Osteocyte (in vitro differentiated cells): Measurements from ENCODE around the gene SLAMF6. TPM values are rescaled to one million over a fixed set of nuclear protein-coding genes. Genes with fewer than 3 reads are reported as not detected.
A peak's percentile ranks its signal among the peaks of the same experiment; 100 is the strongest.

Experiments used
- DNase-seq: peaks from one replicate; pipeline ENCODE4 v3.0.0; 2021; ENCODE audit warnings: mixed read lengths; ENCODE audit not compliant: unreplicated experiment; ENCODE audit errors: extremely low spot score
- H3K27ac Mint-ChIP-seq: one replicate; pipeline ENCODE4 v1.8.0; 2021; ENCODE audit warnings: mild to moderate bottlenecking, mixed read lengths; ENCODE audit not compliant: unreplicated experiment
- H3K27me3 Mint-ChIP-seq: one replicate; pipeline ENCODE4 v1.8.0; 2021; ENCODE audit warnings: mixed read lengths; ENCODE audit not compliant: unreplicated experiment
- H3K36me3 Mint-ChIP-seq: one replicate; pipeline ENCODE4 v1.8.0; 2021; ENCODE audit warnings: mixed read lengths; ENCODE audit not compliant: unreplicated experiment
- H3K4me1 Mint-ChIP-seq: one replicate; pipeline ENCODE4 v1.8.0; 2021; ENCODE audit warnings: mixed read lengths; ENCODE audit not compliant: unreplicated experiment
- H3K4me3 Mint-ChIP-seq: one replicate; pipeline ENCODE4 v1.8.0; 2021; ENCODE audit warnings: mild to moderate bottlenecking, moderate library complexity, mixed read lengths; ENCODE audit not compliant: unreplicated experiment
- H3K9me3 Mint-ChIP-seq: one replicate; pipeline ENCODE4 v1.8.0; 2021; ENCODE audit warnings: mixed read lengths; ENCODE audit not compliant: unreplicated experiment
- CTCF ChIP-seq: fragments of 200-600 bp; sonication (generic); IDR thresholded peaks from 2 replicates; pipeline ENCODE4 v1.5.0; 2021; ENCODE audit warnings: antibody characterized with exemption, mild to moderate bottlenecking, moderate library complexity
- total RNA-seq: library from RNA; stranded (reverse); gene quantifications from 2 replicates; pipeline ENCODE4 v1.2.1, GENCODE V29; 2021

The SLAMF6 gene
- total RNA-seq, 1 donor from 2014 or later, result not detected

DNA sequence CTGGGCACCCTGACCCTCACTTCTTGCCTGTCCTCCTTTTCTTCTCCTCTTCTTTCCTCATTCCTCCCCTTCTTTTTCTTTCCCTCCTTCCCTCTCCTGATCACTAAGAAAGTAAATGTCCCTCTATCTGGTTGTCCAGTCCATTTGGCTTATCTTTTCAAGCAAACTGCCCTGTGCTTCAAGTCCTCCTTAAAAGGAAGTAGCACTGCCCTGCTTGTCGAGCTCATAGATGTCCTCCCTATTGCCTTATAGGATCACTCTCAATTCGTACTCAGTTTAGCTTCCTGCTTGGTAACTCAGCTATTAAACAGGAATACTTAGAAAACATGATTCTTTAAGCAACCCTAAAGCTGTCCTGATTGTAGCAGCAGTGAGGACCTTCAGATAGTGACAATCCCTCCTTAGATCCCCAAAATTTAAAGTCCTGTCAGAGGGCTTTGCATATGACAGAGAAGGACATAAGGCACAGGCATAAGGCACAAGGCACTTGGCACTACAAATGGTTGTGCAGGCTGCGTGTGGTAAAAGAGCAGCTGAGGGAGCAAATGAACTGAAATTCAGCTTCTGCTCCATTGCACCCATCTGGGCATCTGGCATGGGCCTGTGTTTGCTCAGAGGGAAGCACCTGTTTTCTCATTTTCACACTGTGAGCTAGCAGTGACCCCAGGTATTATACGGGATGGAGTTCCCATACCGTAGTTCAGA lies 26.1 kb upstream of the SLAMF6 start:
- Mint-ChIP-seq H3K4me3 (no peak overlapping the region), H3K4me1 (no peaks in the 10 kb centered on the region)

DNA sequence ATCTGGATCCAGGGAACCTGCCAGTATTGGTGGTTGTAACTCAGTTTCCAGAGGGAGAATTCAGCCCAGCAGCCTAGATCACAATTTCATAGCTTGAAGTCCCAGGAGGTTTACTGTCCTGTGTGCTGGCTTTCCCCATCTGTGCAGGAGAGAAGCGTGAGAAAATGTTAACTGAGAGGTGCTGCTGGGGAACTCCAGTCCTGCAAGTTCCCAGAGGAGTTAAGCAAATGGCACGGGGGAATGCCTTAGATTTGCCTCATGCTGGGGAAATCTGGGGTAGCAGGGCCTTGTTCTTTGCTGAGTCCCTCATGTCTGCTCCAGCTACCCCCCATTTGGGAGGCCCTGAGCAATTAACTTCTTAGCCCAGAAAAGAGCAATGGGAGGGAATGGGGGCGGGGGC lies 25.1 kb upstream of the SLAMF6 start:
- no peak overlapping the region for H3K27ac Mint-ChIP-seq

More for the DNA sequence above, 26.1 kb upstream of the SLAMF6 start:
- no peak for DNase-seq
- no peak overlapping the region for H3K27ac Mint-ChIP-seq
- no peaks in the 10 kb centered on the region for H3K27me3 Mint-ChIP-seq
- H3K36me3 Mint-ChIP-seq, result no peaks in the 10 kb centered on the region
- no peak for TF ChIP-seq CTCF
- H3K9me3 Mint-ChIP-seq, result no peaks in the 10 kb centered on the region

GRCh38 chr1:160547422-160547821 lies 24.4 kb upstream of the SLAMF6 start:
- no peaks in the 10 kb centered on the region for H3K36me3 Mint-ChIP-seq
- H3K27ac Mint-ChIP-seq, result no peak overlapping the region
- no peaks in the 10 kb centered on the region for H3K27me3 Mint-ChIP-seq
- H3K4me3 Mint-ChIP-seq, result no peak overlapping the region
- no peak for TF ChIP-seq CTCF
- no peak for DNase-seq
- no peaks in the 10 kb centered on the region for H3K9me3 Mint-ChIP-seq
- peaks cover 3% of the 10 kb centered on the region for H3K4me1 Mint-ChIP-seq

More for the DNA sequence above, 25.1 kb upstream of the SLAMF6 start:
- no peaks in the 10 kb centered on the region for H3K4me1 Mint-ChIP-seq
- no peaks in the 10 kb centered on the region for H3K27me3 Mint-ChIP-seq
- no peak for DNase-seq
- no peaks in the 10 kb centered on the region for H3K36me3 Mint-ChIP-seq
- no peak for TF ChIP-seq CTCF
- no peak overlapping the region for H3K4me3 Mint-ChIP-seq
- no peaks in the 10 kb centered on the region for H3K9me3 Mint-ChIP-seq

DNA sequence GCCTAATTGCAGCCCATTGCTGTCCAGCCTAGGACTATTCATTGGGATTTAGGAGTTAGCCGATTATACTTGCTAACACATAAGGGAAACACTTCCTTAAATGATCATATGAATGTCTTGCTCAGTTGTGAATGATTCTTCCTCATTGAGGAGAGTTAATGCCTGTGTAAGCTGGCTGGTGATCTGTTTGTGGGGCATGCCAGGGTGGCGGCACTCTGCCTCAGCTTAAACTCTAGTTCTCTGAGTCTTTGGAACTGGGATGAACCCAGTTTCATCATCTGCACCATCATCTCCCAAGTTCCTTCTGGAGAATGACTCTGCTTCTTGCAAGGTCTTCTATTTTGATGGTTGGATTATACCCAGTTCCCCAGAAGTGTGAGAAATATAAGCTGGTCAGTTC lies 23.9 kb upstream of the SLAMF6 start:
- TF ChIP-seq CTCF, result no peak
- H3K27me3 Mint-ChIP-seq, result no peaks in the 10 kb centered on the region
- no peaks in the 10 kb centered on the region for H3K9me3 Mint-ChIP-seq
- H3K27ac Mint-ChIP-seq, result no peak overlapping the region
- DNase-seq, result no peak
- no peaks in the 10 kb centered on the region for H3K36me3 Mint-ChIP-seq
- H3K4me3 Mint-ChIP-seq, result no peak overlapping the region
- H3K4me1 Mint-ChIP-seq, result peaks cover 7% of the 10 kb centered on the region

- no peak for DNase-seq
- Mint-ChIP-seq H3K4me1 (peaks cover 7% of the 10 kb centered on the region), H3K36me3 (no peaks in the 10 kb centered on the region), H3K27ac (no peak overlapping the region), H3K9me3 (no peaks in the 10 kb centered on the region), H3K4me3 (no peak overlapping the region), H3K27me3 (no peaks in the 10 kb centered on the region)
- peak; percentile 35 for TF ChIP-seq CTCF
Observed at GRCh38 chr1:160544647-160545046, 21.6 kb upstream of the SLAMF6 start.
